ENCODE results near the gene ATP5F1D. TPM values are rescaled to one million over a fixed set of nuclear protein-coding genes. Genes with fewer than 3 reads are reported as not detected.

Gene ATP5F1D
- total and polyA plus RNA-seq, 2 of the 13 experiments (the other 11 are each of a cell fraction or from before 2014, with no cell fraction given) = 39.4 to 78.7 TPM

GRCh38 chr19:1266916-1267476 lies 25.4 kb downstream of the ATP5F1D start (continued):
- TF ChIP-seq, protein P1, sequence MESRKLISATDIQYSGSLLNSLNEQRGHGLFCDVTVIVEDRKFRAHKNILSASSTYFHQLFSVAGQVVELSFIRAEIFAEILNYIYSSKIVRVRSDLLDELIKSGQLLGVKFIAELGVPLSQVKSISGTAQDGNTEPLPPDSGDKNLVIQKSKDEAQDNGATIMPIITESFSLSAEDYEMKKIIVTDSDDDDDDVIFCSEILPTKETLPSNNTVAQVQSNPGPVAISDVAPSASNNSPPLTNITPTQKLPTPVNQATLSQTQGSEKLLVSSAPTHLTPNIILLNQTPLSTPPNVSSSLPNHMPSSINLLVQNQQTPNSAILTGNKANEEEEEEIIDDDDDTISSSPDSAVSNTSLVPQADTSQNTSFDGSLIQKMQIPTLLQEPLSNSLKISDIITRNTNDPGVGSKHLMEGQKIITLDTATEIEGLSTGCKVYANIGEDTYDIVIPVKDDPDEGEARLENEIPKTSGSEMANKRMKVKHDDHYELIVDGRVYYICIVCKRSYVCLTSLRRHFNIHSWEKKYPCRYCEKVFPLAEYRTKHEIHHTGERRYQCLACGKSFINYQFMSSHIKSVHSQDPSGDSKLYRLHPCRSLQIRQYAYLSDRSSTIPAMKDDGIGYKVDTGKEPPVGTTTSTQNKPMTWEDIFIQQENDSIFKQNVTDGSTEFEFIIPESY (CRISPR knock-in tag; IDR thresholded peaks at IDR 0.05) = no peak; the same call in 1 of the 2 replicates
- TF ChIP-seq ZNF687 (CRISPR knock-in tag; IDR thresholded peaks at IDR 0.05) (peak; percentile 55; the same call in 1 of the 2 replicates), FOXO1 (CRISPR knock-in tag; IDR thresholded peaks at IDR 0.05) (0 out of 2 replicates have a peak, but pooled peaks have one; percentile 12), GABPB1 (CRISPR knock-in tag; IDR thresholded peaks at IDR 0.05) (no peak; the same call in 1 of the 2 replicates), ZNF678 (CRISPR knock-in tag; IDR thresholded peaks at IDR 0.05) (no peak), ZBTB7A (CRISPR knock-in tag; IDR thresholded peaks at IDR 0.05) (peak; percentile 99), MXD1 (CRISPR knock-in tag; IDR thresholded peaks at IDR 0.05) (0 out of 2 replicates have a peak, but pooled peaks have one; percentile 38), MAZ (IDR thresholded peaks at IDR 0.05; ENCODE audit: borderline replicate concordance, low read depth, low read length) (0 out of 2 replicates have a peak, but pooled peaks have one; percentile 5), MAZ (CRISPR knock-in tag; IDR thresholded peaks at IDR 0.05; ENCODE audit: low read depth) (peak; percentile 82), ZNF609 (CRISPR knock-in tag; IDR thresholded peaks at IDR 0.05; ENCODE audit: borderline replicate concordance) (peak; percentile 43; the same call in 1 of the 2 replicates), ZFP62 (CRISPR knock-in tag; IDR thresholded peaks at IDR 0.05) (peak; percentile 13; the same call in 1 of the 2 replicates), MED1 (CRISPR knock-in tag; IDR thresholded peaks at IDR 0.05) (peak; percentile 48; the same call in 1 of the 2 replicates), ZNF629 (CRISPR knock-in tag; conservative IDR thresholded peaks at IDR 0.05) (0 out of 2 replicates have a peak, but pooled peaks have one; percentile 2), SP4 (CRISPR knock-in tag; IDR thresholded peaks at IDR 0.05) (0 out of 2 replicates have a peak, but pooled peaks have one; percentile 0), ZSCAN9 (CRISPR knock-in tag; IDR thresholded peaks at IDR 0.05; ENCODE audit: borderline replicate concordance) (peak; percentile 16; the same call in 1 of the 2 replicates)
- TF ChIP-seq, protein P2, sequence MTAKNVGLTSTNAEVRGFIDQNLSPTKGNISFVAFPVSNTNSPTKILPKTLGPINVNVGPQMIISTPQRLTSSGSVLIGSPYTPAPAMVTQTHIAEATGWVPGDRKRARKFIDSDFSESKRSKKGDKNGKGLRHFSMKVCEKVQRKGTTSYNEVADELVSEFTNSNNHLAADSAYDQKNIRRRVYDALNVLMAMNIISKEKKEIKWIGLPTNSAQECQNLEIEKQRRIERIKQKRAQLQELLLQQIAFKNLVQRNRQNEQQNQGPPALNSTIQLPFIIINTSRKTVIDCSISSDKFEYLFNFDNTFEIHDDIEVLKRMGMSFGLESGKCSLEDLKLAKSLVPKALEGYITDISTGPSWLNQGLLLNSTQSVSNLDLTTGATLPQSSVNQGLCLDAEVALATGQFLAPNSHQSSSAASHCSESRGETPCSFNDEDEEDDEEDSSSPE (CRISPR knock-in tag; IDR thresholded peaks at IDR 0.05) = peak; percentile 33; the same call in 1 of the 2 replicates

Measured in HepG2 (cell line).